Mammary epithelial cell (primary cell): ENCODE measurements around the gene HIVEP3.
A peak's percentile ranks its signal among the peaks of the same experiment; 100 is the strongest.

Experiments
- CTCF ChIP-seq, 2 donors: IDR thresholded peaks in 1 of 2; conservative IDR thresholded peaks in 1 of 2; 2 replicates each; pipeline ENCODE4 v1.5.1; 2011 to 2012; ENCODE audit warnings: inconsistent platforms in 2 of 2, low read length in 2 of 2, mild to moderate bottlenecking in 2 of 2, control low read depth in 1 of 2, low read depth in 1 of 2; ENCODE audit not compliant: insufficient read depth in 1 of 2; ENCODE audit errors: extremely low read depth in 1 of 2
- EZH2 ChIP-seq: IDR thresholded peaks from 2 replicates; pipeline ENCODE4 v1.6.1; 2012; ENCODE audit warnings: low read length, inconsistent platforms, borderline replicate concordance

GRCh38 chr1:41840592-41841246 is 78.0 kb downstream of the HIVEP3 start:
- TF ChIP-seq CTCF (conservative IDR thresholded peaks at IDR 0.05 in 1 of 2, IDR thresholded peaks at IDR 0.05 in 1 of 2; ENCODE audit: extremely low read depth in 1 of 2, insufficient read depth in 1 of 2, low read depth in 1 of 2, low read length in 2 of 2) (peak in 1 of 2 donors; percentile 32), EZH2 (no peak)
